OCI-LY7 (cell line): ENCODE data around the gene FRMD5.

Experiments used
- CTCF ChIP-seq: fragments of 200-600 bp; sonication (generic); conservative IDR thresholded peaks from 2 replicates; pipeline ENCODE4 v1.5.1; 2014; ENCODE audit warnings: mild to moderate bottlenecking, antibody characterized with exemption, low read length, moderate library complexity, mixed read lengths
- EZH2phosphoT487 ChIP-seq: fragments of 200-600 bp; sonication (generic); IDR thresholded peaks from 2 replicates; pipeline ENCODE4 v1.6.1; 2018; ENCODE audit warnings: low read depth, borderline replicate concordance, mild to moderate bottlenecking, mixed run types, antibody characterized with exemption, low read length, moderate library complexity, mixed read lengths

- TF ChIP-seq CTCF (no peak), EZH2phosphoT487 (no peak)
These were observed 225.2 kb downstream of the FRMD5 start for GRCh38 chr15:43969802-43970375.
